ENCODE data around the gene PDCD10.

GRCh38 chr3:167644611-167645010 lies 90.1 kb downstream of the PDCD10 start:
- TF ChIP-seq POLR2A (IDR thresholded peaks at IDR 0.05; ENCODE audit: extremely low read depth, insufficient read length): no peak
- TF ChIP-seq CTCF (IDR thresholded peaks at IDR 0.05; ENCODE audit: low read depth, low read length): no peak
- TF ChIP-seq MAX (IDR thresholded peaks at IDR 0.05; ENCODE audit: low read depth, low read length): no peak
- TF ChIP-seq MYC (IDR thresholded peaks at IDR 0.05; ENCODE audit: low read depth, low read length): no peak

Measured in NB4 (cell line).